H1 (cell line): ENCODE measurements around the gene PTPRD. TPM values are rescaled to one million over a fixed set of nuclear protein-coding genes. Genes with fewer than 3 reads are reported as not detected.

Source experiments
- POU5F1 ChIP-seq: IDR thresholded peaks from 2 replicates; pipeline ENCODE4 v1.6.1; 2011; ENCODE audit warnings: low read depth, mild to moderate bottlenecking, low read length, moderate library complexity
- SAP30 ChIP-seq: fragments of 300-600 bp; sonication (generic); IDR thresholded peaks from 2 replicates; pipeline ENCODE4 v1.7.1; 2012; ENCODE audit warnings: low read length, moderate library complexity, mild to moderate bottlenecking, inconsistent platforms; ENCODE audit not compliant: insufficient read depth, insufficient replicate concordance
- polyA plus RNA-seq, 7 experiments: library from polyadenylated mRNA; depleted of rRNA in 3 of 7; stranded (reverse) in 5 of 7; unstranded in 2 of 7; fragments of >200 nt in 5 of 7; fragments of 200-250 nt in 2 of 7; gene quantifications; 1 replicate in 5 of 7; 2 replicates in 1 of 7; 4 replicates in 1 of 7; pipeline versions ENCODE4 v1.2.1 to v1.2.3, GENCODE V29; 2011 to 2013; ENCODE audit warnings: missing spikeins in 2 of 7, mixed read lengths in 2 of 7
- total RNA-seq: library from RNA; stranded (reverse); fragmentation: NEBNext Ultra II Directional; extraction: Animal tissue kit (Norgen Biotek cat#: 25700); gene quantifications from 2 replicates; pipeline ENCODE4 v1.2.1, GENCODE V29; 2021
- TF ChIP-seq, protein P1 (sequence below), 3 experiments: IDR thresholded peaks; 1 replicate in 2 of 3; 2 replicates in 1 of 3; pipeline versions ENCODE4 v1.5.1 to v1.6.1; 2011; ENCODE audit warnings: low read length in 3 of 3, mild to moderate bottlenecking in 3 of 3, inconsistent platforms in 2 of 3, low read depth in 1 of 3, moderate library complexity in 1 of 3; ENCODE audit not compliant: insufficient read depth in 1 of 3; ENCODE audit errors: control extremely low read depth in 1 of 3

PTPRD gene
- total and polyA plus RNA-seq, 2 of the 8 experiments (the other 6 are each of a cell fraction or from before 2014, with no cell fraction given) = 17.2 to 77.0 TPM

GRCh38 chr9:8879284-8879683 lies 1733.5 kb downstream of the PTPRD start (continued):
- TF ChIP-seq, protein P1, sequence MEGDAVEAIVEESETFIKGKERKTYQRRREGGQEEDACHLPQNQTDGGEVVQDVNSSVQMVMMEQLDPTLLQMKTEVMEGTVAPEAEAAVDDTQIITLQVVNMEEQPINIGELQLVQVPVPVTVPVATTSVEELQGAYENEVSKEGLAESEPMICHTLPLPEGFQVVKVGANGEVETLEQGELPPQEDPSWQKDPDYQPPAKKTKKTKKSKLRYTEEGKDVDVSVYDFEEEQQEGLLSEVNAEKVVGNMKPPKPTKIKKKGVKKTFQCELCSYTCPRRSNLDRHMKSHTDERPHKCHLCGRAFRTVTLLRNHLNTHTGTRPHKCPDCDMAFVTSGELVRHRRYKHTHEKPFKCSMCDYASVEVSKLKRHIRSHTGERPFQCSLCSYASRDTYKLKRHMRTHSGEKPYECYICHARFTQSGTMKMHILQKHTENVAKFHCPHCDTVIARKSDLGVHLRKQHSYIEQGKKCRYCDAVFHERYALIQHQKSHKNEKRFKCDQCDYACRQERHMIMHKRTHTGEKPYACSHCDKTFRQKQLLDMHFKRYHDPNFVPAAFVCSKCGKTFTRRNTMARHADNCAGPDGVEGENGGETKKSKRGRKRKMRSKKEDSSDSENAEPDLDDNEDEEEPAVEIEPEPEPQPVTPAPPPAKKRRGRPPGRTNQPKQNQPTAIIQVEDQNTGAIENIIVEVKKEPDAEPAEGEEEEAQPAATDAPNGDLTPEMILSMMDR (IDR thresholded peaks at IDR 0.05; ENCODE audit: control extremely low read depth in 1 of 3, insufficient read depth in 1 of 3, low read depth in 1 of 3, low read length in 3 of 3) = no peak
- TF ChIP-seq SAP30 (no peak), POU5F1 (no peak)
